ENCODE measurements around the gene NEK1. TPM values are rescaled to one million over a fixed set of nuclear protein-coding genes. Genes with fewer than 3 reads are reported as not detected.

The NEK1 gene
- total and polyA plus RNA-seq, 2 donors (not counting 3 experiments of a cell fraction or from before 2014, with no cell fraction given) = 2.6 to 10.1 TPM

- ChIA-PET POLR2A (no interaction called here), CTCF (interaction anchor here (1.0 kb wide), 1 partner anchor 390 kb away, joined by 4 read pairs; no protein-coding TSS in a partner anchor)
- Histone ChIP-seq H3K4me3 (replicated peaks in 1 of 3; ENCODE audit: insufficient read depth in 1 of 3, low read depth in 1 of 3, low read length in 3 of 3) (no peak overlapping the region), H4K20me1 (replicated peaks; ENCODE audit: control insufficient read depth, extremely low read depth, insufficient read depth, low read length) (no peaks in the 10 kb centered on the region), H3K9me3 (replicated peaks; ENCODE audit: control insufficient read depth, insufficient read depth, low read length) (no peaks in the 10 kb centered on the region), H3K4me1 (ENCODE audit: control insufficient read depth, extremely low read depth, insufficient read depth, low read length) (no peaks in the 10 kb centered on the region), H3K9me1 (replicated peaks; ENCODE audit: control insufficient read depth, extremely low read depth, insufficient read depth, low read length) (peaks cover 3% of the 10 kb centered on the region), H3K4me2 (ENCODE audit: insufficient read depth, low read length) (no peak overlapping the region), H3K27me3 (ENCODE audit: control insufficient read depth in 2 of 2, insufficient read depth in 2 of 2, low read length in 2 of 2) (no peaks in the 10 kb centered on the region), H3K79me2 (ENCODE audit: control insufficient read depth, insufficient read depth, low read length) (no peaks in the 10 kb centered on the region), H3K36me3 (ENCODE audit: control insufficient read depth in 2 of 2, extremely low read depth in 1 of 2, insufficient read depth in 2 of 2, low read length in 2 of 2) (no peaks in the 10 kb centered on the region), H3K9ac (replicated peaks; ENCODE audit: extremely low read depth, insufficient read depth, low read length) (no peak overlapping the region), H2AFZ (ENCODE audit: low read depth, low read length) (no peak overlapping the region), H3K27ac (ENCODE audit: insufficient read depth, low read depth, low read length) (no peak overlapping the region)
- TF ChIP-seq, protein P1, sequence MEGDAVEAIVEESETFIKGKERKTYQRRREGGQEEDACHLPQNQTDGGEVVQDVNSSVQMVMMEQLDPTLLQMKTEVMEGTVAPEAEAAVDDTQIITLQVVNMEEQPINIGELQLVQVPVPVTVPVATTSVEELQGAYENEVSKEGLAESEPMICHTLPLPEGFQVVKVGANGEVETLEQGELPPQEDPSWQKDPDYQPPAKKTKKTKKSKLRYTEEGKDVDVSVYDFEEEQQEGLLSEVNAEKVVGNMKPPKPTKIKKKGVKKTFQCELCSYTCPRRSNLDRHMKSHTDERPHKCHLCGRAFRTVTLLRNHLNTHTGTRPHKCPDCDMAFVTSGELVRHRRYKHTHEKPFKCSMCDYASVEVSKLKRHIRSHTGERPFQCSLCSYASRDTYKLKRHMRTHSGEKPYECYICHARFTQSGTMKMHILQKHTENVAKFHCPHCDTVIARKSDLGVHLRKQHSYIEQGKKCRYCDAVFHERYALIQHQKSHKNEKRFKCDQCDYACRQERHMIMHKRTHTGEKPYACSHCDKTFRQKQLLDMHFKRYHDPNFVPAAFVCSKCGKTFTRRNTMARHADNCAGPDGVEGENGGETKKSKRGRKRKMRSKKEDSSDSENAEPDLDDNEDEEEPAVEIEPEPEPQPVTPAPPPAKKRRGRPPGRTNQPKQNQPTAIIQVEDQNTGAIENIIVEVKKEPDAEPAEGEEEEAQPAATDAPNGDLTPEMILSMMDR (IDR thresholded peaks at IDR 0.05; ENCODE audit: extremely low read depth in 1 of 2, insufficient read depth in 1 of 2, low read depth in 1 of 2, low read length in 2 of 2) = no peak
- TF ChIP-seq GATA2 (IDR thresholded peaks at IDR 0.05; ENCODE audit: insufficient read depth, insufficient read length, low read depth, low read length) = no peak
- TF ChIP-seq MYC (IDR thresholded peaks at IDR 0.05; ENCODE audit: low read depth, low read length) = no peak
- TF ChIP-seq POLR2AphosphoS5 (IDR thresholded peaks at IDR 0.05; ENCODE audit: insufficient read depth, low read depth, low read length) = no peak
- TF ChIP-seq, protein P2, sequence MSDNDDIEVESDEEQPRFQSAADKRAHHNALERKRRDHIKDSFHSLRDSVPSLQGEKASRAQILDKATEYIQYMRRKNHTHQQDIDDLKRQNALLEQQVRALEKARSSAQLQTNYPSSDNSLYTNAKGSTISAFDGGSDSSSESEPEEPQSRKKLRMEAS (IDR thresholded peaks at IDR 0.05; ENCODE audit: insufficient read depth, insufficient read length) = no peak
- TF ChIP-seq FOS (IDR thresholded peaks at IDR 0.05; ENCODE audit: borderline replicate concordance, insufficient read depth, low read length) = no peak
- no peak for TF ChIP-seq EZH2 (IDR thresholded peaks at IDR 0.05; ENCODE audit: borderline replicate concordance, low read depth, low read length, severe bottlenecking)
- TF ChIP-seq POLR2A (IDR thresholded peaks at IDR 0.05; ENCODE audit: low read depth, low read length) = no peak
- TF ChIP-seq JUN (IDR thresholded peaks at IDR 0.05; ENCODE audit: borderline replicate concordance, insufficient read depth, insufficient read length, low read depth) = no peak
- BruUV-seq (replicated peaks) = no TSS peak
- dilution Hi-C loops (cut with MboI; ENCODE audit: extremely low pct_ligation_motif_present, low sequenced_read_pairs) (no loop called here), intact Hi-C loops (cut with micrococcal nuclease) (no loop called here)
- DNase-seq (ENCODE audit: low read depth, low spot score) (no peak), FAIRE-seq (no peak)
These were observed 197.5 kb downstream of the NEK1 start for GRCh38 chr4:169414913-169415312.

All from endothelial cell of umbilical vein (primary cell).